Measurements from ENCODE around the gene RGR.

RGR gene

DNA sequence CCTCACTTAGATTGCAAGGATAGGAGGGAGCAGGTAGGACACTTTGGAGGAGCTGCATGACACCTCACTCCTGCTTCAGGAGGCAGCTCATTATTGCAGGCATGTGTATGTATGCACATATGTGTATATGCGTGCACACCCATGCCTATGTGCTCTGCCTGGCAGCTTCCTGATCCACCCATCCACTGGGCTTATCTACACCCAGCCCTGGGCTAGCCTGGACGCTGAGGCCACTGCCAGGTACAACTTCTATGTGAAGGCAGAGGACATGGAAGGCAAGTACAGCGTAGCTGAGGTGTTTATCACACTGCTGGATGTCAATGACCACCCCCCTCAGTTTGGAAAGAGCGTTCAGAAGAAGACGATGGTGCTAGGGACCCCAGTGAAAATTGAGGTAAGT, 32.8 kb upstream of the RGR start:
- H3F3A ChIP-seq (ENCODE audit: insufficient read depth, low read length): no peaks in the 10 kb centered on the region
- H2AFZ ChIP-seq (ENCODE audit: low read length): no peak overlapping the region
- H3K9me3 ChIP-seq (ENCODE audit: low read length): no peaks in the 10 kb centered on the region
- H4K20me1 ChIP-seq (ENCODE audit: insufficient read depth, low read length): no peaks in the 10 kb centered on the region
- H3K4me2 ChIP-seq (ENCODE audit: low read length): no peak overlapping the region
- H3K36me3 ChIP-seq (ENCODE audit: insufficient read depth, low read length): no peaks in the 10 kb centered on the region
- no peak overlapping the region for H3K4me3 ChIP-seq (ENCODE audit: low read depth, low read length, poor library complexity, severe bottlenecking)
- H3K9me2 ChIP-seq (ENCODE audit: low read depth, low read length): no peaks in the 10 kb centered on the region
- no peak for TF ChIP-seq EZH2 (IDR thresholded peaks at IDR 0.05; ENCODE audit: borderline replicate concordance, low read length)
- TF ChIP-seq, protein P1, sequence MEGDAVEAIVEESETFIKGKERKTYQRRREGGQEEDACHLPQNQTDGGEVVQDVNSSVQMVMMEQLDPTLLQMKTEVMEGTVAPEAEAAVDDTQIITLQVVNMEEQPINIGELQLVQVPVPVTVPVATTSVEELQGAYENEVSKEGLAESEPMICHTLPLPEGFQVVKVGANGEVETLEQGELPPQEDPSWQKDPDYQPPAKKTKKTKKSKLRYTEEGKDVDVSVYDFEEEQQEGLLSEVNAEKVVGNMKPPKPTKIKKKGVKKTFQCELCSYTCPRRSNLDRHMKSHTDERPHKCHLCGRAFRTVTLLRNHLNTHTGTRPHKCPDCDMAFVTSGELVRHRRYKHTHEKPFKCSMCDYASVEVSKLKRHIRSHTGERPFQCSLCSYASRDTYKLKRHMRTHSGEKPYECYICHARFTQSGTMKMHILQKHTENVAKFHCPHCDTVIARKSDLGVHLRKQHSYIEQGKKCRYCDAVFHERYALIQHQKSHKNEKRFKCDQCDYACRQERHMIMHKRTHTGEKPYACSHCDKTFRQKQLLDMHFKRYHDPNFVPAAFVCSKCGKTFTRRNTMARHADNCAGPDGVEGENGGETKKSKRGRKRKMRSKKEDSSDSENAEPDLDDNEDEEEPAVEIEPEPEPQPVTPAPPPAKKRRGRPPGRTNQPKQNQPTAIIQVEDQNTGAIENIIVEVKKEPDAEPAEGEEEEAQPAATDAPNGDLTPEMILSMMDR (IDR thresholded peaks at IDR 0.05; ENCODE audit: low read length): no peak
- peaks cover 3% of the 10 kb centered on the region; the same call in 1 of the 2 replicates for H3K27me3 ChIP-seq (ENCODE audit: insufficient read depth, low read length)
- no peak overlapping the region for H3K9ac ChIP-seq (ENCODE audit: low read length)
- H3K27ac ChIP-seq (ENCODE audit: low read depth, low read length, poor library complexity, severe bottlenecking): no peak overlapping the region
- H3K79me2 ChIP-seq (ENCODE audit: insufficient read depth, low read length): no peaks in the 10 kb centered on the region
- no peaks in the 10 kb centered on the region for H3K4me1 ChIP-seq (ENCODE audit: insufficient read depth, low read length, severe bottlenecking)

DNA sequence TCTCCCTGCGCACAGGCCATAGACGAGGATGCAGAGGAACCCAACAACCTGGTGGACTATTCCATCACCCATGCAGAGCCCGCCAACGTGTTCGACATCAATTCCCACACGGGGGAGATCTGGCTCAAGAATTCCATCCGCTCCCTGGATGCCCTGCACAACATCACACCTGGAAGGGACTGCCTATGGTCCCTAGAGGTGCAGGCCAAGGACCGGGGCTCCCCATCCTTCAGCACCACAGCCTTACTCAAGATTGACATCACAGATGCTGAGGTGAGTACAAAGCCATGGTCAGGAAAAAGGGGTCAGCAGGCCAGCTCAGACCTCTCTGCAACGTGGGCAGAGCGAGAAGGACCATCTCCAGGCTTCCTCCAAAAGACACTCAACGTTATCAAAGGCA, 31.8 kb upstream of the RGR start:
- no peaks in the 10 kb centered on the region for H3K36me3 ChIP-seq (ENCODE audit: insufficient read depth, low read length)
- H3K27me3 ChIP-seq (ENCODE audit: insufficient read depth, low read length): peaks cover 3% of the 10 kb centered on the region; the same call in 1 of the 2 replicates
- H3K9me3 ChIP-seq (ENCODE audit: low read length): no peaks in the 10 kb centered on the region
- H2AFZ ChIP-seq (ENCODE audit: low read length): no peak overlapping the region
- TF ChIP-seq, protein P1 (IDR thresholded peaks at IDR 0.05; ENCODE audit: low read length): no peak
- no peak for TF ChIP-seq EZH2 (IDR thresholded peaks at IDR 0.05; ENCODE audit: borderline replicate concordance, low read length)
- no peaks in the 10 kb centered on the region for H3F3A ChIP-seq (ENCODE audit: insufficient read depth, low read length)
- H3K79me2 ChIP-seq (ENCODE audit: insufficient read depth, low read length): no peaks in the 10 kb centered on the region
- H3K27ac ChIP-seq (ENCODE audit: low read depth, low read length, poor library complexity, severe bottlenecking): no peak overlapping the region
- H3K9ac ChIP-seq (ENCODE audit: low read length): no peak overlapping the region
- H4K20me1 ChIP-seq (ENCODE audit: insufficient read depth, low read length): no peaks in the 10 kb centered on the region
- H3K4me2 ChIP-seq (ENCODE audit: low read length): no peak overlapping the region
- no peaks in the 10 kb centered on the region for H3K4me1 ChIP-seq (ENCODE audit: insufficient read depth, low read length, severe bottlenecking)
- H3K9me2 ChIP-seq (ENCODE audit: low read depth, low read length): no peaks in the 10 kb centered on the region
- no peak overlapping the region for H3K4me3 ChIP-seq (ENCODE audit: low read depth, low read length, poor library complexity, severe bottlenecking)

DNA sequence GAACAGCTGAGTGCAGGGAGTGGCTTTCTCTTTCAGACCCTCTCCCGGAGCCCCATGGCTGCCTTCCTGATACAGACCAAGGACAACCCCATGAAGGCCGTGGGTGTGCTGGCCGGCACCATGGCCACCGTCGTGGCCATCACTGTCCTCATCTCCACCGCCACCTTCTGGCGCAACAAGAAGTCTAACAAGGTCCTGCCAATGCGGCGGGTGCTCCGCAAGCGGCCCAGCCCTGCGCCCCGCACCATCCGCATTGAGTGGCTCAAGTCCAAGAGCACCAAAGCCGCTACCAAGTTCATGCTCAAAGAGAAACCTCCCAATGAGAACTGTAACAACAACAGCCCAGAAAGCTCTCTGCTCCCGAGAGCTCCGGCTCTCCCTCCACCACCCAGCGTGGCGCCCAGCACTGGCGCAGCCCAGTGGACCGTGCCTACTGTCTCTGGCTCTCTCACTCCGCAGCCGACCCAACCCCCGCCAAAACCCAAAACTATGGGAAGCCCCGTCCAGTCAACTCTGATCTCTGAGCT, 30.7 kb upstream of the RGR start:
- no peak overlapping the region for H2AFZ ChIP-seq (ENCODE audit: low read length)

More for the DNA sequence above, 30.7 kb upstream of the RGR start:
- peak overlapping the region; percentile 40; the same call in 1 of the 2 replicates for H3K4me2 ChIP-seq (ENCODE audit: low read length)
- no peaks in the 10 kb centered on the region for H3K79me2 ChIP-seq (ENCODE audit: insufficient read depth, low read length)
- H3K27ac ChIP-seq (ENCODE audit: low read depth, low read length, poor library complexity, severe bottlenecking): no peak overlapping the region
- H3K9me3 ChIP-seq (ENCODE audit: low read length): no peaks in the 10 kb centered on the region
- H3K9me2 ChIP-seq (ENCODE audit: low read depth, low read length): no peaks in the 10 kb centered on the region
- H3K36me3 ChIP-seq (ENCODE audit: insufficient read depth, low read length): no peaks in the 10 kb centered on the region; the same call in 1 of the 2 replicates
- H3K4me3 ChIP-seq (ENCODE audit: low read depth, low read length, poor library complexity, severe bottlenecking): peak overlapping the region; percentile 11
- H3K9ac ChIP-seq (ENCODE audit: low read length): no peak overlapping the region
- H3K4me1 ChIP-seq (ENCODE audit: insufficient read depth, low read length, severe bottlenecking): no peaks in the 10 kb centered on the region
- TF ChIP-seq EZH2 (IDR thresholded peaks at IDR 0.05; ENCODE audit: borderline replicate concordance, low read length): no peak
- TF ChIP-seq, protein P1 (IDR thresholded peaks at IDR 0.05; ENCODE audit: low read length): no peak
- H3K27me3 ChIP-seq (ENCODE audit: insufficient read depth, low read length): peaks cover 4% of the 10 kb centered on the region; the same call in 1 of the 2 replicates
- H4K20me1 ChIP-seq (ENCODE audit: insufficient read depth, low read length): no peaks in the 10 kb centered on the region
- H3F3A ChIP-seq (ENCODE audit: insufficient read depth, low read length): no peaks in the 10 kb centered on the region
